Dendritic cell treated with granulocyte-macrophage colony-stimulating factor and Interleukin-4, amounts not matched to agents 40 ng/mL and 50 ng/mL, for 4 days (primary cell): Measurements from ENCODE around the gene ACYP2.

Source experiments
- H3K27ac Mint-ChIP-seq: one replicate; pipeline ENCODE4 v1.8.0; 2022; ENCODE audit warnings: mild to moderate bottlenecking, mixed read lengths
- H3K27me3 Mint-ChIP-seq: one replicate; pipeline ENCODE4 v1.8.0; 2022; ENCODE audit warnings: mild to moderate bottlenecking, mixed read lengths
- H3K36me3 Mint-ChIP-seq: one replicate; pipeline ENCODE4 v1.8.0; 2022; ENCODE audit warnings: low read depth, mixed read lengths
- H3K4me1 Mint-ChIP-seq: one replicate; pipeline ENCODE4 v1.8.0; 2022; ENCODE audit warnings: low read depth, mixed read lengths
- H3K4me3 Mint-ChIP-seq: one replicate; pipeline ENCODE4 v1.8.0; 2022; ENCODE audit warnings: mild to moderate bottlenecking, moderate library complexity, mixed read lengths
- H3K9me3 Mint-ChIP-seq: one replicate; pipeline ENCODE4 v1.8.0; 2022; ENCODE audit warnings: mixed read lengths
- intact Hi-C: fragments of 100-400 bp; cut with micrococcal nuclease; formaldehyde crosslinking; loops from one replicate; pipeline ENCODE4 v1.15.0; 2022

Gene ACYP2

GRCh38 chr2:54204476-54204875, 89.1 kb downstream of the ACYP2 start:
- Mint-ChIP-seq H3K9me3 (no peaks in the 10 kb centered on the region), H3K27ac (no peak overlapping the region), H3K4me3 (no peak overlapping the region), H3K4me1 (no peaks in the 10 kb centered on the region), H3K27me3 (no peaks in the 10 kb centered on the region), H3K36me3 (no peaks in the 10 kb centered on the region)
- intact Hi-C loops, result no loop called here

DNA sequence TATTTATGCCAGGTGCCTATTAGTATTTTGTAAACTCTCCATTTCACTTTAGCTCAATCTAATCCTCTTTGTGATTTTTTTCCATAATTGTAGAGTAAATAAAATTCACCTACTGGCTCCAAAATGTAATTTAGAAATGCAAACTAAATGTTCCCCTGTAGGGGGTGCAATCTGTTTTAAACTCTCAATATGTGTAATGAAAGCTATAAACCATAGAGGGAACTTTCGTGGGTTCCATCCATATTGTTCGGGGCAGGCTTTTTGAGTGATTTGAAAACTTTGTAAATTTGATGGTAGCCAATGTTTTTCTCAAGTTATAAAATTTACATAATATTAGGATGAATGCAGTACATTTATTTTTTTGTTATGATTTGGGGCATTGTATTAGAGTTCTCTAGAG, 91.2 kb downstream of the ACYP2 start:
- Mint-ChIP-seq H3K36me3 (no peaks in the 10 kb centered on the region), H3K4me1 (no peaks in the 10 kb centered on the region), H3K27ac (no peak overlapping the region), H3K4me3 (no peak overlapping the region), H3K9me3 (no peaks in the 10 kb centered on the region), H3K27me3 (no peaks in the 10 kb centered on the region)
- intact Hi-C loops, result no loop called here

DNA sequence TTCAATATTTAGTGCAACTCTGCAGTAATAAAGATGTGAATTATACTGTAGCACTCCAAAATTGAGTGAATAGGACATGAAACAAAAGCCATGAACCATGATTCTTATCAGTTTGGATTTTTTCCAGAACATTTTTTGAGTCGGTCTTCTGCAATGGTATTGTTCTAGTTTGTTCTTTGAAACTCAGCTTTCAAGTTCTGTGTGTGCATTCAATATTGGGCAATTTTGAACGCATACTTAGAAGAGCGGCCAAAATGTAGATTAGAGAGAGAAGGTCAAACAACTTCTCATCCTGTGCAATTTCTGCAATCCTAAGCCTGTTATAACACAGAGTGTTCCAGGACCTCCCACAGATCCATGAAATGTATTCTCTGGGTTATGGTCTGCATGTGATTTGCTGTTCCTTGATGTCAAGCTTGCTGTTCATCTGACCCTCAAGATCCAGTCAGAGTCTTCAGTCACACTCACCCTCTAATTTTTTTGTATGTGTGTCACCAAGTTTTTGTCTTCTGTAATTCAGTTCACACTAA, 92.3 kb downstream of the ACYP2 start:
- no peaks in the 10 kb centered on the region for H3K9me3 Mint-ChIP-seq
- H3K27ac Mint-ChIP-seq, result no peak overlapping the region
- H3K4me3 Mint-ChIP-seq, result no peak overlapping the region
- no peaks in the 10 kb centered on the region for H3K27me3 Mint-ChIP-seq
- H3K36me3 Mint-ChIP-seq, result no peaks in the 10 kb centered on the region
- intact Hi-C loops, result no loop called here
- H3K4me1 Mint-ChIP-seq, result no peaks in the 10 kb centered on the region

- no peak overlapping the region for H3K4me3 Mint-ChIP-seq
- intact Hi-C loops, result no loop called here
- H3K27me3 Mint-ChIP-seq, result no peaks in the 10 kb centered on the region
- no peaks in the 10 kb centered on the region for H3K36me3 Mint-ChIP-seq
- H3K4me1 Mint-ChIP-seq, result no peaks in the 10 kb centered on the region
- H3K9me3 Mint-ChIP-seq, result no peaks in the 10 kb centered on the region
- no peak overlapping the region for H3K27ac Mint-ChIP-seq
Observed at GRCh38 chr2:54208364-54209240, 93.2 kb downstream of the ACYP2 start.

GRCh38 chr2:54209379-54209778, 94.0 kb downstream of the ACYP2 start:
- no peaks in the 10 kb centered on the region for H3K27me3 Mint-ChIP-seq
- no peaks in the 10 kb centered on the region for H3K4me1 Mint-ChIP-seq
- intact Hi-C loops, result no loop called here
- H3K27ac Mint-ChIP-seq, result no peak overlapping the region
- H3K4me3 Mint-ChIP-seq, result no peak overlapping the region
- peaks cover 6% of the 10 kb centered on the region for H3K9me3 Mint-ChIP-seq
- no peaks in the 10 kb centered on the region for H3K36me3 Mint-ChIP-seq

DNA sequence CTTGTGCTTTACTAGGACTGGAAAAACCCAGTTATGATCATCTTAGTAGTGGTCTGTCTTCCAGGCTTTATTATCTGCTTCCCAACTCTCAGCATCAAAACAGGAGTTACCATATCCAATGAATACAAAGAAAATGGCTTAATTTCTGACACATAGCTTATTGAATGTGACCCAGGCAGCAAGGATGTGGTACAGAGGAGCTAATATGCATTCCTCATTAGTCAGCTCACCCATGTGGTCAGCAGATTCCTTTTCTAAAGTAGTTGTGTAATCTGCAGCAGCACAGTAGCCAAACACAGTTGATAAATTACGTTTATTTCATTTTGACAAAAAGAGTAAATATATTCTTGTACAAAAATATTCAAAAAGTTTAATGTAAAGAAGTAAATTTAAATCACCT, 97.0 kb downstream of the ACYP2 start:
- Mint-ChIP-seq H3K9me3 (peaks cover 15% of the 10 kb centered on the region), H3K27me3 (no peaks in the 10 kb centered on the region), H3K27ac (no peak overlapping the region), H3K4me3 (no peak overlapping the region), H3K4me1 (no peaks in the 10 kb centered on the region), H3K36me3 (no peaks in the 10 kb centered on the region)
- intact Hi-C loops, result no loop called here

- intact Hi-C loops, result no loop called here
Observed at GRCh38 chr2:54213082-54213481, 97.7 kb downstream of the ACYP2 start.

DNA sequence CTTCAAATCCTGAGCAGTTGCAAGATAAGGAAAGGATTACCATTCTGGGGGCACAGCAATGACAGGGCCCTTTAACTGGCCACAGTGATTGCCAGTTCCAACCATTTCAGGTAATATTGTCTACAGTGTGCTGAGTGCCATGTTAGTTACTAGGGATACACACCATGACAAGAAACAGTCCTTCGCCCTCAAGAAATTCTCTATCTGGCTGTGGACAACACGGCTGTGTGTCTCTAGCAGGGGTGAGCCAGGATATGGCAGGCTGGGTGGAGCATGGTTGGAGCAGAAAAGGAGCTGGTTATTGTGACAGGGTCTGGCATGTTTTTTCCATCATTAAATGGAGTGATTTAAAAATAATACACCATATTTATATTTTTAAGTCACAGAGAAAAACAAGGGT, 109.6 kb downstream of the ACYP2 start:
- intact Hi-C loops, result no loop called here
- no peak overlapping the region for H3K27ac Mint-ChIP-seq
- H3K4me1 Mint-ChIP-seq, result no peaks in the 10 kb centered on the region
- no peaks in the 10 kb centered on the region for H3K36me3 Mint-ChIP-seq
- H3K27me3 Mint-ChIP-seq, result no peaks in the 10 kb centered on the region
- no peak overlapping the region for H3K4me3 Mint-ChIP-seq
- H3K9me3 Mint-ChIP-seq, result no peaks in the 10 kb centered on the region

More at GRCh38 chr2:54213082-54213481, 97.7 kb downstream of the ACYP2 start:
- H3K4me1 Mint-ChIP-seq, result no peaks in the 10 kb centered on the region
- H3K9me3 Mint-ChIP-seq, result peaks cover 15% of the 10 kb centered on the region
- no peaks in the 10 kb centered on the region for H3K36me3 Mint-ChIP-seq
- H3K27me3 Mint-ChIP-seq, result no peaks in the 10 kb centered on the region
- H3K27ac Mint-ChIP-seq, result no peak overlapping the region
- no peak overlapping the region for H3K4me3 Mint-ChIP-seq

- Mint-ChIP-seq H3K27me3 (no peaks in the 10 kb centered on the region), H3K4me3 (no peak overlapping the region), H3K36me3 (no peaks in the 10 kb centered on the region), H3K4me1 (no peaks in the 10 kb centered on the region), H3K27ac (no peak overlapping the region), H3K9me3 (no peaks in the 10 kb centered on the region)
- intact Hi-C loops, result no loop called here
Observed at GRCh38 chr2:54226260-54226659, 110.8 kb downstream of the ACYP2 start.

DNA sequence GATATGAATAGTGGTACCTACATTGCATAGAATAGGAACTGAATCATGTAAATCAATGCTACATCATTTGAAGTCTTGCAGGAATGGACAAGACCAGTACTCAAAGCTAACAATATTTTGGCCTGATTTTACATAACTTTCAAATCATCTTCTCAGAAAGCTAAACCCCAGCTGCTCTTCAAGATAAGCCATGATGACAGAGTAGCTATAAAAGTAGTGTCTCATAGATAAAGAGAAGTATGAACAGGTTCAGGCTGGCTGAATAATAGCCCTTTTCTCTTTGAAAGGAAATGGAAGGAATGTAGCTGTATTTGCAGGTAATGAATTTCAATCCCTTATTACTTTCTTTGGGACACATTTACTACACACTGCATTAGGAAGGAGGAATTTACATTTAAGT, 112.4 kb downstream of the ACYP2 start:
- no peak overlapping the region for H3K4me3 Mint-ChIP-seq
- H3K9me3 Mint-ChIP-seq, result peaks cover 11% of the 10 kb centered on the region
- H3K36me3 Mint-ChIP-seq, result no peaks in the 10 kb centered on the region
- H3K27ac Mint-ChIP-seq, result no peak overlapping the region
- intact Hi-C loops, result no loop called here
- no peaks in the 10 kb centered on the region for H3K27me3 Mint-ChIP-seq
- H3K4me1 Mint-ChIP-seq, result no peaks in the 10 kb centered on the region

GRCh38 chr2:54228945-54229344, 113.5 kb downstream of the ACYP2 start:
- H3K9me3 Mint-ChIP-seq, result peaks cover 13% of the 10 kb centered on the region
- no peaks in the 10 kb centered on the region for H3K27me3 Mint-ChIP-seq
- no peak overlapping the region for H3K27ac Mint-ChIP-seq
- H3K4me3 Mint-ChIP-seq, result no peak overlapping the region
- no peaks in the 10 kb centered on the region for H3K36me3 Mint-ChIP-seq
- no peaks in the 10 kb centered on the region for H3K4me1 Mint-ChIP-seq
- intact Hi-C loops, result no loop called here

GRCh38 chr2:54233832-54234649, 118.6 kb downstream of the ACYP2 start:
- H3K4me1 Mint-ChIP-seq, result no peaks in the 10 kb centered on the region
- H3K36me3 Mint-ChIP-seq, result no peaks in the 10 kb centered on the region
- intact Hi-C loops, result no loop called here
- peaks cover 26% of the 10 kb centered on the region for H3K9me3 Mint-ChIP-seq
- no peak overlapping the region for H3K27ac Mint-ChIP-seq
- no peak overlapping the region for H3K4me3 Mint-ChIP-seq
- H3K27me3 Mint-ChIP-seq, result no peaks in the 10 kb centered on the region

GRCh38 chr2:54237428-54237827, 122.0 kb downstream of the ACYP2 start:
- Mint-ChIP-seq H3K27me3 (no peaks in the 10 kb centered on the region), H3K9me3 (peaks cover 19% of the 10 kb centered on the region), H3K4me1 (no peaks in the 10 kb centered on the region), H3K36me3 (no peaks in the 10 kb centered on the region), H3K4me3 (no peak overlapping the region), H3K27ac (no peak overlapping the region)
- intact Hi-C loops, result no loop called here

DNA sequence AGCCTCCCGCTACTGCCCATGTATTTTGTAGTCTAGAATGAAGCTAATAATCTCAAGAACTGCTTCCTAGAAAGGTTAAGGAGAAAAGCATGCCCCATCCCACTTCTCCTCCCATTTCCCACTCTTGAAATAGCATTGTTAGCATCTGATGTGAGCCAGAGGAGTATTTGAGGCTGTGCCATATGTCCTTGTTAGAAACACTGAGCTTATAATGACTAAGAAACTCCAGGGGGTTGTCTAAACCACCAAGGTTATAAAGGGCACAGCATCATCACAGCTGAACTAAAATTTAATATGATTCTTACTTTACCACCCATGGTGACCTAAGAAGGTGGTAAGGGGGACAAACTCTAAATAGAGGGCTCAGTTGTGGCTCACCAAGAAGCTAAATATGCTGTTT, 124.0 kb downstream of the ACYP2 start:
- intact Hi-C loops, result no loop called here
- no peaks in the 10 kb centered on the region for H3K4me1 Mint-ChIP-seq
- H3K27ac Mint-ChIP-seq, result no peak overlapping the region
- no peaks in the 10 kb centered on the region for H3K27me3 Mint-ChIP-seq
- H3K9me3 Mint-ChIP-seq, result peaks cover 14% of the 10 kb centered on the region
- no peak overlapping the region for H3K4me3 Mint-ChIP-seq
- H3K36me3 Mint-ChIP-seq, result no peaks in the 10 kb centered on the region
